AG09309 (cell line): ENCODE measurements around the gene UTS2B.

ENCODE experiments used
- DNase-seq: peaks from one replicate; pipeline ENCODE4 v3.0.0-alpha.2; 2010; ENCODE audit warnings: low read depth
- H3K4me3 ChIP-seq: 2 replicates; pipeline ENCODE4 v1.5.1; 2011; ENCODE audit warnings: mild to moderate bottlenecking, low read depth, low read length, moderate library complexity; ENCODE audit not compliant: control insufficient read depth
- TF ChIP-seq, protein P1 (sequence below): IDR thresholded peaks from 2 replicates; pipeline ENCODE4 v1.5.1; 2011; ENCODE audit warnings: mild to moderate bottlenecking, low read depth, low read length, inconsistent platforms; ENCODE audit not compliant: insufficient read depth, control insufficient read depth; ENCODE audit errors: missing control alignments

UTS2B gene

DNA sequence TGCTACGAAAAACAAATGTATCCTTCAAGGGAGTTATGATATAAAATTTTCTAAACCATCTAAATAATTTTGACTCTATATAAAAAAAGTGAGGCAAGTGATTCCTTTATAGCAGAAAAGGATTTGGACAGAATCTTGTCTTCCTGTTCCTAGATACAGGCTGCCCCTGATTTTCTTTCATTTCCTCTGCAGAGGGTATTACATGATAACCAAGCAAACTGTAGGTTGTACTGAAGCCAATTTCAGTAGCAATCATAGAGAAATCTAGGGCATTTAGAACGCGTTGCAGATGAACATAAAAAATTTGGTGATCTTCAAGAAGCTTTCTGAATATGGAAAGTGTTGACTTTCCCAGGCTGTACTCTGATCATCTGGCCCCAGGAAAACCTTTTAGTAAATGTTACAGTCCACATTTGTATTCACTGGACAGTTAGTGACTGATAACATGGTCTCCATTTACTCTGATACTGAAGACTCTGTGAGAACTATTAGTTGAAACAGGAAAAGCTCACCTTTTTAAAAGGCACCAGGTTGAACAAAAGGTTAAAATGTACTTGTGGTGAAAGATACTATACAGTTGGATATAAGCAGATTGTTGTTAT, 9.1 kb upstream of the UTS2B start:
- no peak overlapping the region for H3K4me3 ChIP-seq
- TF ChIP-seq, protein P1, sequence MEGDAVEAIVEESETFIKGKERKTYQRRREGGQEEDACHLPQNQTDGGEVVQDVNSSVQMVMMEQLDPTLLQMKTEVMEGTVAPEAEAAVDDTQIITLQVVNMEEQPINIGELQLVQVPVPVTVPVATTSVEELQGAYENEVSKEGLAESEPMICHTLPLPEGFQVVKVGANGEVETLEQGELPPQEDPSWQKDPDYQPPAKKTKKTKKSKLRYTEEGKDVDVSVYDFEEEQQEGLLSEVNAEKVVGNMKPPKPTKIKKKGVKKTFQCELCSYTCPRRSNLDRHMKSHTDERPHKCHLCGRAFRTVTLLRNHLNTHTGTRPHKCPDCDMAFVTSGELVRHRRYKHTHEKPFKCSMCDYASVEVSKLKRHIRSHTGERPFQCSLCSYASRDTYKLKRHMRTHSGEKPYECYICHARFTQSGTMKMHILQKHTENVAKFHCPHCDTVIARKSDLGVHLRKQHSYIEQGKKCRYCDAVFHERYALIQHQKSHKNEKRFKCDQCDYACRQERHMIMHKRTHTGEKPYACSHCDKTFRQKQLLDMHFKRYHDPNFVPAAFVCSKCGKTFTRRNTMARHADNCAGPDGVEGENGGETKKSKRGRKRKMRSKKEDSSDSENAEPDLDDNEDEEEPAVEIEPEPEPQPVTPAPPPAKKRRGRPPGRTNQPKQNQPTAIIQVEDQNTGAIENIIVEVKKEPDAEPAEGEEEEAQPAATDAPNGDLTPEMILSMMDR, result no peak
- no peak for DNase-seq

DNA sequence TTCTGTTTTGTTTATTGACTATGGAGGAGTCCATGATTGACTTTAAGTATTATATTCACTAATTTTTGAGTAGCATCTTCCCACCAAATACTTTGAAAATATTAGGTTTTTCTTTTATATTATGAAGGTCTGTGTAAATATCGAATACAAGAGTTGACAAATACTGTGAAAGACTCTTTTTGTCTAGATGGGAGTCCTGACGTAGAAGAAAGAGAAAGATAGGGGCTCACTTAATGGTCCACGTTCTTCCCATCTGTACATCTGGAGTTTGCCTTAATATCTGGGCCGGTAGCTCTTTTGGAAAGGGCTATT, 7.8 kb upstream of the UTS2B start:
- TF ChIP-seq, protein P1, result no peak
- no peak for DNase-seq
- H3K4me3 ChIP-seq, result no peak overlapping the region

DNA sequence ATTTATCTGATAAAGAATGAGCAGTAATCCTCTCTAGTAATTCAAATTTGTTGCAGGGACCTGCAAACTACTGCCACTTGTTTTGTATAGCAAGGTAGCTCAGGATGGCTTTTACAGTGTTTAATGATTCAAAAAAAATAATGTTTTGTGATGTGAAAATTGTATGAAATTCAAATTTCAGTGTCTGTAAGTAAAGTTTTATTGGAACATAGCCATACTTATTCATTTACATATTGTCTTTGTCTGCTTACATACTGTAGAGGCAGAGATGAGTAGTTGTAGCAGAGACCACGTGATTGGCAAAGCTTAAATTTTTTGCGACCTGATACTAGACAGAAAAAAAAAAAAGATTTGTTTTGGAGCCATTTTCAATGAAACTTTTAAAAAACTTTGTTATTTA, 6.5 kb upstream of the UTS2B start:
- DNase-seq, result no peak
- TF ChIP-seq, protein P1, result no peak
- no peak overlapping the region for H3K4me3 ChIP-seq

DNA sequence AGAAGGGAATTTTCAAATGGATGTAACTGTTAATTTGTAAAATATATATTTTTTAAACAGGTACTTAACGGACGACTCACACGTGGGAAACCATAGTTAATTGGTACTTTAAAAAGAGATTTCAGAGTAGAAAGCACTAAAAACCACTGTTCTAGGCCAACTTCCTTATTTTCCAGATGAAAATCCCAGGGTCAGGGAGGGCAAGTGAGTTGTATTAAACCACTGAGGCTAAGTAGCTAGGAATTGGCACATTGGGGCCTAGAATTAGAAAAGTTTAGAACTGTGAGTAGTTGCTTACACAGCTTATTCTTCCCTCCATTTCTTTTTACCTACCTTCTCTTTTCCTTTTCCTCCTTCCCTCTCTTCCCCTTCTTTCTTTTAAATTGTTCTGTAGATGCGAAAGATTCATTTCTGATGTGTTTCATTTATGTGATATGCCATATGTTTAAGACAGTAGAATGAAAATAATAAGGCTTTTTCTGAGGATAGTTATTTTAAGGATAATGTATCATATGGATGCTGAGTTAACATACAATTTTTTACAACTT, 4.1 kb upstream of the UTS2B start:
- no peak for DNase-seq
- H3K4me3 ChIP-seq, result no peak overlapping the region
- TF ChIP-seq, protein P1, result no peak

DNA sequence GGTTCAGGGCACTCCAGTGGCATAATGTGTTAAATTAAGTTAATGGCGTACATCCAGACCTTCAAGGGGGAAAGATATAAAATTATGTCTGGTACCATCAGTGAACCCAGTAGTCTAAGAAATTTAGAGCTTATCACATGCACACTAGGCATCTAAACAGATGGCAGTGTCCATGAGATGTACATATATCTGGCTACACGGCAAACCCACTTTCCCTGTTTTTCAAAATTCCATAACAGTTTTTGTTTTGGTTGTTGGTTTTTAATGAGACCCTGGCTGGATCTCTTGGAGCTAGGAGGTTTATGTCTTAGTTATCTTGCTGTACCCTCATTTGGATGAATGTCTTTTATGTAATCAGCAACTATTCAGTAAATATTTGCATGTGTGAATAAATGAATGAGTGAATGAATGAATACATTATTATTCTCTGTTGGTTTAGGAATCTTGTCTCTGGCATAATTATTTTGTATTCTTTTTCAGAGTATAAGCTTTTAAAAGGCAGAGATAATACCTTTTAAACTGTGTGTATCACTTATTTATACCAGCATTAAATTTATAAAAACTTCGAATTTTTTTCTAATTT, 3.1 kb upstream of the UTS2B start:
- TF ChIP-seq, protein P1, result no peak
- no peak for DNase-seq
- no peak overlapping the region for H3K4me3 ChIP-seq

DNA sequence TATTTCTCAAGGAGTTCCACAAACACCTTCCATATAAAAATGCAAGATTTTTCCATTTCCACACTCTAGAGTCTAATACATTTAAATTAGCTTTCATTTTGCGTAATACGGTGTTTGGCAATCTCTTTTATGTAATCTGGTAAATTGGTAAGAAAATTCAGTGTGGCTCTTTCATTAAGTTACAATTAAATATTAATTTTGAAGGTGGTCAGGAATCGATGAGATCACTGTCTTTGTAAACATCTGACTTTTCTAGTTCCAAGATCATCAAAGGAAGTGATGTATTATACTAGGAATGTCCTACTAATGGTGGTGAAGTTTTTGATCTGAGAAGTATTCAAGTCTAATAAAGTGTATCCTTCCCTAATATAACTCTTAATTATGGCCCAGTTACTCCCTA, 1.1 kb upstream of the UTS2B start:
- H3K4me3 ChIP-seq, result peak overlapping the region; percentile 76
- DNase-seq, result no peak
- TF ChIP-seq, protein P1, result no peak
